ENCODE measurements around the gene PSPH. TPM values are rescaled to one million over a fixed set of nuclear protein-coding genes. Genes with fewer than 3 reads are reported as not detected.

PSPH gene
- total RNA-seq, 1 donor from 2014 or later = 37.5 TPM

DNA sequence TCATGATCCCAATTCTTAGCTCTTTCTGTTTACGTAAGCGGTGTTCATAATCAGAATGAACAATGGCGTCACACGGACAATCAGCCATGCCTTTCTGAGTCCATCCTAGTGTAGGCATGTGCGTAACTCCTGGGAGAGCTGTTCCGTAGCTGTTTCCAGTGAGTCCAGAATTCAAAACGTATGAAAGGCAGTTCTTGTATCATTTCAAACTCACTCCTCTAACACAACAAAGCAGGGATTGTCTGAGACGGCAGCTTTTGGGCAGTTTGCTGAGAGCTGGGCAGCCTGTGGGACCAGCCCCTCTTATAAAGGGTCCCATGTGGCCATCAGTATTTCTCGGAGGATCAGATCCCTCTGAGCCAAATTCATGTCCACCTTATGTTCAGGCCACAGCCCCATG lies 43.4 kb downstream of the PSPH start:
- Mint-ChIP-seq H3K36me3 (ENCODE audit: low read depth) (peaks cover 11% of the 10 kb centered on the region), H3K4me3 (ENCODE audit: unreplicated experiment) (no peak overlapping the region), H3K4me1 (ENCODE audit: low read depth) (no peaks in the 10 kb centered on the region), H3K27ac (ENCODE audit: unreplicated experiment) (no peak overlapping the region), H3K27me3 (ENCODE audit: low read depth) (no peaks in the 10 kb centered on the region), H3K9me3 (ENCODE audit: low read depth) (no peaks in the 10 kb centered on the region)
- TF ChIP-seq, protein P1, sequence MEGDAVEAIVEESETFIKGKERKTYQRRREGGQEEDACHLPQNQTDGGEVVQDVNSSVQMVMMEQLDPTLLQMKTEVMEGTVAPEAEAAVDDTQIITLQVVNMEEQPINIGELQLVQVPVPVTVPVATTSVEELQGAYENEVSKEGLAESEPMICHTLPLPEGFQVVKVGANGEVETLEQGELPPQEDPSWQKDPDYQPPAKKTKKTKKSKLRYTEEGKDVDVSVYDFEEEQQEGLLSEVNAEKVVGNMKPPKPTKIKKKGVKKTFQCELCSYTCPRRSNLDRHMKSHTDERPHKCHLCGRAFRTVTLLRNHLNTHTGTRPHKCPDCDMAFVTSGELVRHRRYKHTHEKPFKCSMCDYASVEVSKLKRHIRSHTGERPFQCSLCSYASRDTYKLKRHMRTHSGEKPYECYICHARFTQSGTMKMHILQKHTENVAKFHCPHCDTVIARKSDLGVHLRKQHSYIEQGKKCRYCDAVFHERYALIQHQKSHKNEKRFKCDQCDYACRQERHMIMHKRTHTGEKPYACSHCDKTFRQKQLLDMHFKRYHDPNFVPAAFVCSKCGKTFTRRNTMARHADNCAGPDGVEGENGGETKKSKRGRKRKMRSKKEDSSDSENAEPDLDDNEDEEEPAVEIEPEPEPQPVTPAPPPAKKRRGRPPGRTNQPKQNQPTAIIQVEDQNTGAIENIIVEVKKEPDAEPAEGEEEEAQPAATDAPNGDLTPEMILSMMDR (IDR thresholded peaks at IDR 0.05) = no peak
- no peak for DNase-seq (ENCODE audit: low spot score)

DNA sequence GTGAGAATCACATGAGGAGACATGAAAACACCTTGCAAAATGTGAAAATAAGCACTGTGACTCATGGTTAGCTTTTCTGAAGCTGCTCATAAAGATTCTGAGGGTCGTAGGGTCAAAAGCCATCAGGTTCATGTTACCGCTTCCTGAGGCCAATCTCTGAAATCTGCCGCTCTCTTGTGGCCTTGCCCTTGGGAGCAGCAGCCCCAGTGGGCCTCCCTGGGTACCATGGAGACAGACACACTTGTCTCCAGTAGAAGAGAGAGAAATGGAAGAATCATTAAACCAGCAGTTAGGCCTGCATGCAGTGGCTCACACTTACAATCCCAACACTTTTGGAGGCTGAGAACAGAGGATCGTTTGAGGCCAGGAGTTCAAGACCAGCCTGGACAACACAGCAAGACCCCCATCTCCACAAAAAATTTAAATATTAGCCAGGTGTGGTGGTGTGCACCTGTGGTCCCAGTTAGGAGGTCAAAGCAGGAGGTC lies 44.0 kb downstream of the PSPH start:
- H3K27ac Mint-ChIP-seq (ENCODE audit: unreplicated experiment) = no peak overlapping the region
- no peaks in the 10 kb centered on the region for H3K9me3 Mint-ChIP-seq (ENCODE audit: low read depth)
- no peak overlapping the region for H3K4me3 Mint-ChIP-seq (ENCODE audit: unreplicated experiment)
- H3K36me3 Mint-ChIP-seq (ENCODE audit: low read depth) = peaks cover 11% of the 10 kb centered on the region
- TF ChIP-seq, protein P1 (IDR thresholded peaks at IDR 0.05) = no peak
- no peaks in the 10 kb centered on the region for H3K27me3 Mint-ChIP-seq (ENCODE audit: low read depth)
- no peaks in the 10 kb centered on the region for H3K4me1 Mint-ChIP-seq (ENCODE audit: low read depth)
- DNase-seq (ENCODE audit: low spot score) = no peak

DNA sequence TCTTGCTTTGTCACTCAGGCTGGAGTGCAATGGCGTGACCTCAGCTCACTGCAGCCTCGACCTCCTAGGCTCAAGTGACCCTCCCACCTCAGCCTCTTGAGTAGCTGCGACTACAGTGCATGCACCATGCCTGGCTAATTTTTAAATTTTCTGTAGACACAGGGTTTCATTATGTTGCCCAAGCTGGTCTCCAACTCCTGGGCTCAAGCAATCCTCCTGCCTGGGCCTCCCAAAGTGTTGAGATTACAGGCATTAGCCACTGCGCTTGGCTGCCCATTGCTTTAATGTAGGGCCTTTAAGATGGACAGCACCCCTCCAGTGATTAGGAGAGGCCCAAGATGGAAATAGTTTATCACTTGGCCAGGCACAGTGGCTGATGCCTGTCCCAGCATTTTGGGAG lies 47.5 kb downstream of the PSPH start:
- no peaks in the 10 kb centered on the region for H3K4me1 Mint-ChIP-seq (ENCODE audit: low read depth)
- H3K27ac Mint-ChIP-seq (ENCODE audit: unreplicated experiment) = no peak overlapping the region
- H3K27me3 Mint-ChIP-seq (ENCODE audit: low read depth) = no peaks in the 10 kb centered on the region
- H3K36me3 Mint-ChIP-seq (ENCODE audit: low read depth) = peaks cover 11% of the 10 kb centered on the region
- no peak overlapping the region for H3K4me3 Mint-ChIP-seq (ENCODE audit: unreplicated experiment)
- TF ChIP-seq, protein P1 (IDR thresholded peaks at IDR 0.05) = no peak
- H3K9me3 Mint-ChIP-seq (ENCODE audit: low read depth) = no peaks in the 10 kb centered on the region
- no peak for DNase-seq (ENCODE audit: low spot score)

DNA sequence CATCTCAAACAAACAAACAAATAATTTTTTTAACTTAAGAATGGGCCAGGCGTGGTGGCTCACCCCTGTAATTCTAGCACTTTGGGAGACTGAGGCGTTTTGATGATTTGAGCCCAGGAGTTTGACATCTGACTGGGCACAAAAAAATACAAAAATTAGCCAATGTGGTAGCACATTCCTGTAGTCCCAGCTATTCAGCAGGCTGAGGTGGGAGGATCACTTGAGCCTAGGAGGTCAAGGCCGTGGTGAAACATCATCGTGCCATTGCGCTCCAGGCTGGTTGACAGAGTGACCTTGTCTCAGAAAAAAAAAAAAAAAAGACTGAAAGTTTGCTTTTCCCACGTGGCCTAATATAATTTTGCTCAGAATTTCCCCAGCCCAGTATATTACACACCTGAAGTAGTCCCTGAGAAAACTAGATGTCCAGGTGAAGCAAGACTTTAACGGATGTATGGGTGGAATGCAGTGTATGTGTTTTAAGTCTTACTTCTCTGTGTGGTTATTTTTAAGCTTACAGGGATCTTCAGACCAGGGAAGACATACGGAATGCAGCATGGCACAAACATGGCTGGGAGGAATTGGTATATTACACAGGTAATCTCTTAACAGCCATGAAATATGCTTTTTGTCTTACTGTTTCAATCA lies 54.3 kb downstream of the PSPH start:
- no peak overlapping the region for H3K27ac Mint-ChIP-seq (ENCODE audit: unreplicated experiment)
- DNase-seq (ENCODE audit: low spot score) = no peak
- H3K36me3 Mint-ChIP-seq (ENCODE audit: low read depth) = peaks cover 35% of the 10 kb centered on the region
- no peak overlapping the region for H3K4me3 Mint-ChIP-seq (ENCODE audit: unreplicated experiment)
- no peaks in the 10 kb centered on the region for H3K27me3 Mint-ChIP-seq (ENCODE audit: low read depth)
- no peaks in the 10 kb centered on the region for H3K9me3 Mint-ChIP-seq (ENCODE audit: low read depth)
- no peaks in the 10 kb centered on the region for H3K4me1 Mint-ChIP-seq (ENCODE audit: low read depth)
- TF ChIP-seq, protein P1 (IDR thresholded peaks at IDR 0.05) = no peak

DNA sequence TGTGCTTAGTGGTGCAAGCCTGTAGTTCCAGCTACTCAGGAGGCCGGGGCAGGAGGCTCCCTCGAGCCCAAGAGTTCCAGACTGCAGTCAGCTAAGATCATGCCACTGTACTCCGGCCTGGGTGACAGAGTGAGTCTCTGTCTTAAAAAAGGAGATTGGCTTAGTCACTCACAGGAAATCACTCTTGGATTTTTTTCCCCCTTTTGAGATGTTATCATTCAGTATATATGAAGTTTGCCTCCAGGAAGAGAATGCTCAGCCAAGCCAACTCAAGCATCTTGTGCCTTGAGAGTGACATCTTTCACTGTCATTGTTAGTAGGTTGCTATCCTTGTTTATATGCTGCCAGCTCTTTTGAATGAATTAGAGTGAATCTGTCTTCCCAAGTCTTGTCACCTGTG lies 58.9 kb downstream of the PSPH start:
- Mint-ChIP-seq H3K4me3 (ENCODE audit: unreplicated experiment) (no peak overlapping the region), H3K4me1 (ENCODE audit: low read depth) (no peaks in the 10 kb centered on the region), H3K27me3 (ENCODE audit: low read depth) (no peaks in the 10 kb centered on the region), H3K36me3 (ENCODE audit: low read depth) (peaks cover 36% of the 10 kb centered on the region), H3K27ac (ENCODE audit: unreplicated experiment) (no peak overlapping the region), H3K9me3 (ENCODE audit: low read depth) (no peaks in the 10 kb centered on the region)
- DNase-seq (ENCODE audit: low spot score) = no peak
- TF ChIP-seq, protein P1 (IDR thresholded peaks at IDR 0.05) = no peak
